MCF 10A (cell line): Measurements from ENCODE around the gene PTGES2. TPM values are rescaled to one million over a fixed set of nuclear protein-coding genes. Genes with fewer than 3 reads are reported as not detected.

Source experiments
- BruUV-seq: library from RNA; stranded (reverse); fragments of 400-500 nt; replicated peaks from 2 replicates; lab custom pipeline; 2021; lab: Mats Ljungman, UMichigan
- CTCF ChIA-PET: fragments of 300-600 bp; sonication (Branson Sonifier 250); formaldehyde crosslinking; extraction: SDS; loops from one replicate; lab custom pipeline; 2021; ENCODE audit warnings: antibody characterized with exemption, inconsistent platforms; lab: Yijun Ruan, JAX
- POLR2A ChIA-PET: fragments of 300-600, 350-650 bp; sonication (Branson Sonifier 250); formaldehyde crosslinking; extraction: SDS; loops from one replicate; lab custom pipeline; 2020; ENCODE audit warnings: antibody characterized with exemption, inconsistent platforms; lab: Yijun Ruan, JAX
- DNase-seq: peaks from one replicate; pipeline ENCODE4 v3.0.0-alpha.2; 2018; ENCODE audit not compliant: unreplicated experiment
- H3K27ac Mint-ChIP-seq: one replicate; pipeline ENCODE4 v1.8.0; 2022; ENCODE audit warnings: mild to moderate bottlenecking, low read depth, mixed read lengths; ENCODE audit not compliant: unreplicated experiment
- H3K27me3 Mint-ChIP-seq: one replicate; pipeline ENCODE4 v1.8.0; 2022; ENCODE audit warnings: mixed read lengths; ENCODE audit not compliant: insufficient read depth, unreplicated experiment
- H3K36me3 Mint-ChIP-seq: one replicate; pipeline ENCODE4 v1.8.0; 2022; ENCODE audit warnings: mild to moderate bottlenecking, moderate library complexity, mixed read lengths; ENCODE audit not compliant: insufficient read depth, unreplicated experiment
- H3K4me1 Mint-ChIP-seq: one replicate; pipeline ENCODE4 v1.8.0; 2022; ENCODE audit warnings: mixed read lengths; ENCODE audit not compliant: insufficient read depth, unreplicated experiment
- H3K4me3 Mint-ChIP-seq: one replicate; pipeline ENCODE4 v1.8.0; 2022; ENCODE audit warnings: mild to moderate bottlenecking, moderate library complexity, mixed read lengths; ENCODE audit not compliant: unreplicated experiment
- H3K9me3 Mint-ChIP-seq: one replicate; pipeline ENCODE4 v1.8.0; 2022; ENCODE audit warnings: mixed read lengths; ENCODE audit not compliant: unreplicated experiment
- intact Hi-C: fragments of 100-400 bp; cut with micrococcal nuclease; formaldehyde crosslinking; loops from 2 replicates; pipeline ENCODE4 v1.14.1; 2022
- total RNA-seq: library from RNA; stranded (reverse); gene quantifications from 2 replicates; pipeline ENCODE4 v1.2.3, GENCODE V29; 2022
- TF ChIP-seq, protein P1 (sequence below): fragments of 200-600 bp; IDR thresholded peaks from one replicate; pipeline ENCODE4 v1.8.0; 2022; ENCODE audit warnings: antibody characterized with exemption, mild to moderate bottlenecking; ENCODE audit not compliant: unreplicated experiment

PTGES2 gene
- total RNA-seq, 1 experiment from 2014 or later: 130 TPM

DNA sequence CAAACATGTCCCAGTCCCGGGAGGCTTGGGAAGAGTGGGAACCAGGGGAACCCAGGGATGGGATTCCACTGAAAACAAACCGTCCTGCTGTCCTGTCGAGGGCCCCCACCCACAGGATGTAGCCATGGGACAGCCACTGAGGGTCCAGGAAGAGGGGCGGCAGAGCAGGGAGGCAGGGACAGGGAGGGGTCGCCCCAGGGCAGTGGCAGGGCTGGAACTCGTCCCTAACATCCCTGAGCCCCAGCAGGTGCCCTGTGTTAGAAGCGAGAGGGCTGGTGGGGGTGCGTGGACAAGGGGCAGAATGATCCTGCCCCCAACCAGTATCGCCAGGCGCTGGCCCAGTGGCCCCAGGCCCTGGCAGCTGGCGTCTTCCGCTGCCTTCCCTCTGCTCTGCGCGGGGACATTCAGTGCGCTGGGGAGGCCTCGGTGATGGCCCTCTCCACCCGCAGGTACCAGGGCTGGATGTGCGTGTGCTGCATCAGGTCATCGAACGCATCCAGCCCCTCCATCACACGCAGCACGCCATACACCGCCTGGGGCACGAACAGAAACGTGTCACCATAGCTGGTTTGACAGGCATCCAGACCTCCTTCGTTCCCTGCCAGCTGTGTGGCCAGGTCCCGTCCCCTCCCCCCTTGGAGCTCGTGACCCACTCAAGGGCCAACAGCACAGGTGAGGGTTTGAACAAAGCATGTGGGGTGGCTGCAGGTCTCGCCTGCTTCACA, 6.6 kb downstream of the PTGES2 start:
- DNase-seq: no peak
- peaks cover 11% of the 10 kb centered on the region for H3K4me1 Mint-ChIP-seq
- no peak overlapping the region for H3K4me3 Mint-ChIP-seq
- peaks cover 18% of the 10 kb centered on the region for H3K36me3 Mint-ChIP-seq
- H3K27me3 Mint-ChIP-seq: no peaks in the 10 kb centered on the region
- no peak overlapping the region for H3K27ac Mint-ChIP-seq
- intact Hi-C loops: no loop called here
- POLR2A ChIA-PET: no interaction called here
- H3K9me3 Mint-ChIP-seq: no peaks in the 10 kb centered on the region
- CTCF ChIA-PET: interaction anchor here (1.1 kb wide), 1 partner anchor 36 kb away, joined by 3 read pairs; no protein-coding TSS in a partner anchor
- TF ChIP-seq, protein P1, sequence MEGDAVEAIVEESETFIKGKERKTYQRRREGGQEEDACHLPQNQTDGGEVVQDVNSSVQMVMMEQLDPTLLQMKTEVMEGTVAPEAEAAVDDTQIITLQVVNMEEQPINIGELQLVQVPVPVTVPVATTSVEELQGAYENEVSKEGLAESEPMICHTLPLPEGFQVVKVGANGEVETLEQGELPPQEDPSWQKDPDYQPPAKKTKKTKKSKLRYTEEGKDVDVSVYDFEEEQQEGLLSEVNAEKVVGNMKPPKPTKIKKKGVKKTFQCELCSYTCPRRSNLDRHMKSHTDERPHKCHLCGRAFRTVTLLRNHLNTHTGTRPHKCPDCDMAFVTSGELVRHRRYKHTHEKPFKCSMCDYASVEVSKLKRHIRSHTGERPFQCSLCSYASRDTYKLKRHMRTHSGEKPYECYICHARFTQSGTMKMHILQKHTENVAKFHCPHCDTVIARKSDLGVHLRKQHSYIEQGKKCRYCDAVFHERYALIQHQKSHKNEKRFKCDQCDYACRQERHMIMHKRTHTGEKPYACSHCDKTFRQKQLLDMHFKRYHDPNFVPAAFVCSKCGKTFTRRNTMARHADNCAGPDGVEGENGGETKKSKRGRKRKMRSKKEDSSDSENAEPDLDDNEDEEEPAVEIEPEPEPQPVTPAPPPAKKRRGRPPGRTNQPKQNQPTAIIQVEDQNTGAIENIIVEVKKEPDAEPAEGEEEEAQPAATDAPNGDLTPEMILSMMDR: no peak
- BruUV-seq: no TSS peak

- no peaks in the 10 kb centered on the region for H3K9me3 Mint-ChIP-seq
- ChIA-PET POLR2A (interaction anchor here (1.2 kb wide), 1 partner anchor 8 kb away, joined by 4 read pairs; no protein-coding TSS in a partner anchor), CTCF (interaction anchor here (0.7 to 1.2 kb wide), 4 partner anchors 19 to 187 kb away, joined by 3 read pairs; no protein-coding TSS in a partner anchor)
- no peaks in the 10 kb centered on the region for H3K27me3 Mint-ChIP-seq
- intact Hi-C loops: no loop called here
- no peak overlapping the region for H3K27ac Mint-ChIP-seq
- TF ChIP-seq, protein P1: no peak
- no TSS peak for BruUV-seq
- H3K4me1 Mint-ChIP-seq: peaks cover 4% of the 10 kb centered on the region
- no peak for DNase-seq
- H3K36me3 Mint-ChIP-seq: peaks cover 18% of the 10 kb centered on the region
- H3K4me3 Mint-ChIP-seq: no peak overlapping the region
Measured at GRCh38 chr9:128120061-128120740, 7.3 kb downstream of the PTGES2 start.

- intact Hi-C loops: no loop called here
- BruUV-seq: no TSS peak
- H3K27me3 Mint-ChIP-seq: no peaks in the 10 kb centered on the region
- H3K9me3 Mint-ChIP-seq: no peaks in the 10 kb centered on the region
- ChIA-PET POLR2A (interaction anchor here (1.2 kb wide), 1 partner anchor 10 kb away, joined by 4 read pairs; no protein-coding TSS in a partner anchor), CTCF (interaction anchor here (0.7 to 1.2 kb wide), 3 partner anchors 18 to 186 kb away, joined by 3 read pairs; no protein-coding TSS in a partner anchor)
- no peak overlapping the region for H3K4me3 Mint-ChIP-seq
- H3K36me3 Mint-ChIP-seq: peaks cover 27% of the 10 kb centered on the region
- H3K4me1 Mint-ChIP-seq: no peaks in the 10 kb centered on the region
- H3K27ac Mint-ChIP-seq: no peak overlapping the region
- TF ChIP-seq, protein P1: no peak
- no peak for DNase-seq
Measured at GRCh38 chr9:128118971-128119665, 8.4 kb downstream of the PTGES2 start.
